ENCODE results near the gene APC2. TPM values are rescaled to one million over a fixed set of nuclear protein-coding genes. Genes with fewer than 3 reads are reported as not detected.

APC2 gene
- total RNA-seq, 1 experiment from 2014 or later = 1.6 TPM

GRCh38 chr19:1489463-1490310 lies 39.8 kb downstream of the APC2 start:
- TF ChIP-seq EZH2 (IDR thresholded peaks at IDR 0.05; ENCODE audit: low read depth) (no peak), CTCF (conservative IDR thresholded peaks at IDR 0.05) (no peak)
- BruUV-seq (replicated peaks) = TSS peak; percentile 56
- H3K27me3 ChIP-seq (ENCODE audit: insufficient read depth, low read depth) = no peaks in the 10 kb centered on the region
- POLR2A ChIA-PET (ENCODE audit: unreplicated experiment) = no interaction called here
- H3K9me2 ChIP-seq (ENCODE audit: insufficient read depth) = no peaks in the 10 kb centered on the region
- H3K4me1 ChIP-seq (replicated peaks; ENCODE audit: insufficient read depth) = peaks cover 13% of the 10 kb centered on the region
- peak overlapping the region; percentile 78 for H3K4me2 ChIP-seq
- intact Hi-C loops (cut with micrococcal nuclease; ENCODE audit: unreplicated experiment) = loop anchor here (2.0 kb wide), 1 partner anchor 45 kb away; no protein-coding TSS in a partner anchor
- H3K4me3 ChIP-seq = peak overlapping the region; percentile 66
- H4K20me1 ChIP-seq (ENCODE audit: insufficient read depth) = no peaks in the 10 kb centered on the region
- H2AFZ ChIP-seq = peak overlapping the region; percentile 78
- H3K9me3 ChIP-seq (ENCODE audit: insufficient read depth, low read depth) = no peaks in the 10 kb centered on the region
- peaks cover 7% of the 10 kb centered on the region; the same call in 1 of the 2 replicates for H3F3A ChIP-seq (ENCODE audit: insufficient read depth, low read depth)
- H3K79me2 ChIP-seq (ENCODE audit: low read depth) = peaks cover 11% of the 10 kb centered on the region
- CTCF ChIA-PET = no interaction called here
- no peak for DNase-seq
- H3K27ac ChIP-seq = no peak overlapping the region
- no peaks in the 10 kb centered on the region for H3K36me3 ChIP-seq (ENCODE audit: low read depth)

- intact Hi-C loops (cut with micrococcal nuclease; ENCODE audit: unreplicated experiment) = loop anchor here (2.0 kb wide), 1 partner anchor 46 kb away; no protein-coding TSS in a partner anchor
- Histone ChIP-seq H3K9me3 (ENCODE audit: insufficient read depth, low read depth) (no peaks in the 10 kb centered on the region), H3K27ac (no peak within 1 kb of the TSS), H3K4me3 (peak within 1 kb of the TSS; percentile 66), H3K79me2 (ENCODE audit: low read depth) (peaks cover 11% of the 10 kb centered on the region), H3K36me3 (ENCODE audit: low read depth) (no peaks in the 10 kb centered on the region), H3K4me2 (peak within 1 kb of the TSS; percentile 78), H3F3A (ENCODE audit: insufficient read depth, low read depth) (no peaks in the 10 kb centered on the region), H4K20me1 (ENCODE audit: insufficient read depth) (no peaks in the 10 kb centered on the region), H2AFZ (peak within 1 kb of the TSS; percentile 78), H3K27me3 (ENCODE audit: insufficient read depth, low read depth) (no peaks in the 10 kb centered on the region), H3K4me1 (replicated peaks; ENCODE audit: insufficient read depth) (peaks cover 13% of the 10 kb centered on the region), H3K9me2 (ENCODE audit: insufficient read depth) (no peaks in the 10 kb centered on the region)
- TF ChIP-seq CTCF (conservative IDR thresholded peaks at IDR 0.05) = no peak; the same call in 1 of the 2 replicates
- TF ChIP-seq EZH2 (IDR thresholded peaks at IDR 0.05; ENCODE audit: low read depth) = no peak
- ChIA-PET CTCF (no interaction called here), POLR2A (ENCODE audit: unreplicated experiment) (interaction anchor here (0.6 to 1.0 kb wide), 11 partner anchors 10 to 415 kb away, joined by 3 to 21 read pairs (median 9); partner anchors contain the start of genes ADAT3 and SCAMP4)
- no TSS peak for BruUV-seq (replicated peaks)
- DNase-seq = peak; percentile 85 to 95
These were observed 40.6 kb downstream of the APC2 start, which contains the start of gene PCSK4 for GRCh38 chr19:1490311-1491113. PCSK4 (minus strand) TSS chr19:1490350; CDS start chr19:1490346, 4 bp downstream.

Data from PC-9 (cell line).